Loucy (cell line): Measurements from ENCODE around the gene TAF3.
A peak's percentile ranks its signal among the peaks of the same experiment; 100 is the strongest.

Experiments
- H2AFZ ChIP-seq: fragments of 200-600 bp; sonication (generic); 2 replicates; pipeline ENCODE4 v1.6.0; 2016; ENCODE audit warnings: antibody characterized with exemption, mild to moderate bottlenecking, low read length, moderate library complexity
- H3F3A ChIP-seq: fragments of 200-600 bp; 2 replicates; pipeline ENCODE4 v1.6.0; 2016; ENCODE audit warnings: antibody characterized with exemption, low read depth, mild to moderate bottlenecking
- H3K27me3 ChIP-seq: fragments of 200-600 bp; sonication (generic); 2 replicates; pipeline ENCODE4 v1.6.1; 2014; ENCODE audit warnings: low read length, mild to moderate bottlenecking; ENCODE audit not compliant: insufficient read depth, poor library complexity, severe bottlenecking
- H3K36me3 ChIP-seq: fragments of 200-600 bp; sonication (generic); 2 replicates; pipeline ENCODE4 v1.6.1; 2016; ENCODE audit warnings: low read length; ENCODE audit not compliant: insufficient read depth
- H3K4me1 ChIP-seq: fragments of 200-600 bp; sonication (generic); 2 replicates; pipeline ENCODE4 v1.5.1; 2014; ENCODE audit warnings: low read length, mild to moderate bottlenecking; ENCODE audit not compliant: insufficient read depth, poor library complexity, severe bottlenecking
- H3K4me2 ChIP-seq: fragments of 200-600 bp; sonication (generic); 2 replicates; pipeline ENCODE4 v1.6.0; 2014; ENCODE audit warnings: antibody characterized with exemption, low read length, low read depth, mild to moderate bottlenecking; ENCODE audit not compliant: poor library complexity, severe bottlenecking
- H3K4me3 ChIP-seq: fragments of 200-600 bp; sonication (generic); 2 replicates; pipeline ENCODE4 v1.5.1; 2014; ENCODE audit warnings: low read length, mild to moderate bottlenecking, mixed read lengths; ENCODE audit not compliant: poor library complexity, severe bottlenecking
- H3K79me2 ChIP-seq: fragments of 200-600 bp; sonication (generic); 2 replicates; pipeline ENCODE4 v1.6.1; 2014; ENCODE audit warnings: low read length; ENCODE audit not compliant: insufficient read depth
- H3K9ac ChIP-seq: fragments of 200-600 bp; sonication (generic); 2 replicates; pipeline ENCODE4 v1.6.0; 2014; ENCODE audit warnings: mild to moderate bottlenecking, low read depth, low read length, moderate library complexity; ENCODE audit not compliant: poor library complexity, severe bottlenecking
- H3K9me2 ChIP-seq: fragments of 200-600 bp; sonication (generic); replicated peaks from 2 replicates; pipeline ENCODE4 v1.6.1; 2016; ENCODE audit warnings: low read depth, low read length, mixed read lengths
- H3K9me3 ChIP-seq: fragments of 200-600 bp; sonication (generic); 2 replicates; pipeline ENCODE4 v1.6.1; 2014; ENCODE audit warnings: mild to moderate bottlenecking, antibody characterized with exemption, low read length, low read depth; ENCODE audit not compliant: insufficient read depth
- H4K20me1 ChIP-seq: fragments of 200-600 bp; sonication (generic); 2 replicates; pipeline ENCODE4 v1.6.0; 2014; ENCODE audit warnings: antibody characterized with exemption, low read length, mild to moderate bottlenecking; ENCODE audit not compliant: insufficient read depth, poor library complexity, severe bottlenecking
- CTCF ChIP-seq: fragments of 200-600 bp; sonication (generic); conservative IDR thresholded peaks from 2 replicates; pipeline ENCODE4 v1.5.1; 2014; ENCODE audit warnings: mild to moderate bottlenecking, antibody characterized with exemption, low read length
- EZH2phosphoT487 ChIP-seq: fragments of 200-600 bp; IDR thresholded peaks from 2 replicates; pipeline ENCODE4 v1.6.1; 2018; ENCODE audit warnings: antibody characterized with exemption, mild to moderate bottlenecking, moderate library complexity, borderline replicate concordance

The TAF3 gene

DNA sequence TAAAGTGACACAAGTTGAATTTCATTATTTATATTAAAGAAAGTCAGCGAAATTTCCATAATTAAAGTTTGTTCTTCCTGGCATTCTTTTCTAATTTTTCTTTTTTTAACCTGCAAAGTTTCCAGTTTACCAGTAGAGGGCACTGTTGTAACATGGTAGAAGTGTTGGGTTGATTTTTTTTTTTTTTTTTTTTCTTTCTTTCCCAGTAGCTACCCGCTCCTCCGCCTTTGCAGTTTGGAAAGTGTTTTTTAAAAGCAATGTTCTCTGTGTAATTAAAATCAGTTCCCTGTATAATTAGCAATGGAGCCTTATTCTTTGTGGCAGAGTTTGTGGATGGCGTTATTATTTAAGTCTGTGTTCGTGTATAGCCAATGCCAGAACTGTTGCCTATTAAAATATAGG is 53.7 kb downstream of the TAF3 start:
- H3K4me3 ChIP-seq: peak overlapping the region; percentile 63
- H3K4me1 ChIP-seq: peaks cover 4% of the 10 kb centered on the region
- H2AFZ ChIP-seq: peak overlapping the region; percentile 58; the same call in 1 of the 2 replicates
- H3K36me3 ChIP-seq: no peaks in the 10 kb centered on the region
- H3K79me2 ChIP-seq: peaks cover 9% of the 10 kb centered on the region; the same call in 1 of the 2 replicates
- no peaks in the 10 kb centered on the region for H3F3A ChIP-seq
- no peaks in the 10 kb centered on the region for H4K20me1 ChIP-seq
- no peaks in the 10 kb centered on the region for H3K9me2 ChIP-seq
- TF ChIP-seq CTCF (peak; percentile 85), EZH2phosphoT487 (no peak)
- no peaks in the 10 kb centered on the region for H3K27me3 ChIP-seq
- H3K4me2 ChIP-seq: peak overlapping the region; percentile 44
- H3K9me3 ChIP-seq: no peaks in the 10 kb centered on the region
- H3K9ac ChIP-seq: peak overlapping the region; percentile 30

GRCh38 chr10:7874864-7875263 is 56.6 kb downstream of the TAF3 start:
- TF ChIP-seq CTCF (no peak), EZH2phosphoT487 (no peak)
- no peak overlapping the region for H3K4me3 ChIP-seq
- no peaks in the 10 kb centered on the region for H3K9me3 ChIP-seq
- no peak overlapping the region for H2AFZ ChIP-seq
- no peak overlapping the region for H3K4me2 ChIP-seq
- no peaks in the 10 kb centered on the region for H3F3A ChIP-seq
- H3K9me2 ChIP-seq: no peaks in the 10 kb centered on the region
- no peak overlapping the region for H3K9ac ChIP-seq
- no peaks in the 10 kb centered on the region for H3K36me3 ChIP-seq
- no peaks in the 10 kb centered on the region for H3K27me3 ChIP-seq
- H3K4me1 ChIP-seq: peaks cover 4% of the 10 kb centered on the region
- H3K79me2 ChIP-seq: peaks cover 16% of the 10 kb centered on the region; the same call in 1 of the 2 replicates
- H4K20me1 ChIP-seq: no peaks in the 10 kb centered on the region

GRCh38 chr10:7876541-7877127 is 58.3 kb downstream of the TAF3 start:
- Histone ChIP-seq H3F3A (no peaks in the 10 kb centered on the region), H4K20me1 (no peaks in the 10 kb centered on the region), H3K4me3 (no peak overlapping the region), H3K27me3 (no peaks in the 10 kb centered on the region), H3K79me2 (peaks cover 18% of the 10 kb centered on the region; the same call in 1 of the 2 replicates), H3K9ac (no peak overlapping the region), H3K9me3 (no peaks in the 10 kb centered on the region), H3K4me1 (peaks cover 4% of the 10 kb centered on the region), H3K36me3 (no peaks in the 10 kb centered on the region), H2AFZ (no peak overlapping the region), H3K4me2 (no peak overlapping the region), H3K9me2 (no peaks in the 10 kb centered on the region)
- TF ChIP-seq EZH2phosphoT487 (no peak), CTCF (no peak)
